Keratinocyte (primary cell): ENCODE data around the gene CCR5AS.

Experiments used
- DNase-seq: peaks from one replicate; pipeline ENCODE4 v3.0.0-alpha.2; 2011; ENCODE audit warnings: low read depth, missing footprints, low spot score
- FAIRE-seq: peaks from 2 replicates; lab custom pipeline; 2011; peaks lifted over from hg19 to GRCh38; lab: Jason Lieb, UNC
- H2AFZ ChIP-seq: 2 replicates; pipeline ENCODE4 v1.6.0; 2012; ENCODE audit warnings: low read length, control low read depth, inconsistent platforms; ENCODE audit not compliant: control insufficient read depth
- H3K27ac ChIP-seq: 2 replicates; pipeline ENCODE4 v1.5.1; 2011; ENCODE audit warnings: low read length; ENCODE audit not compliant: control insufficient read depth, insufficient read depth
- H3K27me3 ChIP-seq: 3 replicates; pipeline ENCODE4 v1.6.0; 2011; ENCODE audit warnings: low read length; ENCODE audit not compliant: control insufficient read depth, insufficient read depth; ENCODE audit errors: extremely low read depth
- H3K36me3 ChIP-seq, 2 experiments: 2 replicates in 1 of 2; 3 replicates in 1 of 2; pipeline ENCODE4 v1.5.1; 2011; ENCODE audit warnings: low read length in 2 of 2, mild to moderate bottlenecking in 1 of 2; ENCODE audit not compliant: control insufficient read depth in 2 of 2, insufficient read depth in 2 of 2; ENCODE audit errors: extremely low read depth in 1 of 2
- H3K4me1 ChIP-seq: 3 replicates; pipeline ENCODE4 v1.5.1; 2011; ENCODE audit warnings: low read length; ENCODE audit not compliant: control insufficient read depth, insufficient read depth; ENCODE audit errors: extremely low read depth
- H3K4me2 ChIP-seq: 3 replicates; pipeline ENCODE4 v1.6.0; 2011; ENCODE audit warnings: low read depth, low read length; ENCODE audit not compliant: control insufficient read depth, insufficient read depth; ENCODE audit errors: extremely low read depth
- H3K4me3 ChIP-seq, 3 experiments: fragments of 200-600 bp in 1 of 3; sonication (generic) in 1 of 3; 2 replicates in 2 of 3; 3 replicates in 1 of 3; pipeline ENCODE4 v1.5.1; 2011 to 2016; ENCODE audit warnings: low read length in 3 of 3, mild to moderate bottlenecking in 3 of 3, control low read depth in 2 of 3, inconsistent platforms in 1 of 3, low read depth in 1 of 3, mixed read lengths in 1 of 3, mixed run types in 1 of 3, moderate library complexity in 1 of 3; ENCODE audit not compliant: control insufficient read depth in 2 of 3, insufficient read depth in 2 of 3; ENCODE audit errors: extremely low read depth in 1 of 3
- H3K79me2 ChIP-seq: 2 replicates; pipeline ENCODE4 v1.6.0; 2012; ENCODE audit warnings: low read length; ENCODE audit not compliant: control insufficient read depth, insufficient read depth
- H3K9ac ChIP-seq: 3 replicates; pipeline ENCODE4 v1.6.0; 2011; ENCODE audit warnings: low read length; ENCODE audit not compliant: control insufficient read depth, insufficient read depth; ENCODE audit errors: extremely low read depth
- H3K9me1 ChIP-seq: 3 replicates; pipeline ENCODE4 v1.6.0; 2011; ENCODE audit warnings: low read length; ENCODE audit not compliant: control insufficient read depth, insufficient read depth; ENCODE audit errors: extremely low read depth
- H3K9me3 ChIP-seq: 2 replicates; pipeline ENCODE4 v1.5.1; 2012; ENCODE audit warnings: low read depth, low read length; ENCODE audit not compliant: control insufficient read depth
- H4K20me1 ChIP-seq: 3 replicates; pipeline ENCODE4 v1.6.0; 2011; ENCODE audit warnings: low read length; ENCODE audit not compliant: control insufficient read depth, insufficient read depth; ENCODE audit errors: extremely low read depth
- EZH2 ChIP-seq: IDR thresholded peaks from one replicate; pipeline ENCODE4 v1.6.1; 2012; ENCODE audit warnings: inconsistent platforms, mild to moderate bottlenecking, low read length, moderate library complexity
- dilution Hi-C: fragments of 300-500 bp; cut with MboI; formaldehyde crosslinking; loops from one replicate; pipeline ENCODE4 v1.7.0; 2020; ENCODE audit warnings: low sequenced_read_pairs; ENCODE audit not compliant: extremely low pct_ligation_motif_present
- TF ChIP-seq, protein P1 (sequence below), 3 experiments: IDR thresholded peaks in 1 of 3; conservative IDR thresholded peaks in 1 of 3; optimal IDR thresholded peaks in 1 of 3; 2 replicates in 2 of 3; 3 replicates in 1 of 3; pipeline versions ENCODE3 to v1.5.1; 2011; ENCODE audit warnings: low read length in 3 of 3, mild to moderate bottlenecking in 3 of 3, moderate library complexity in 2 of 3, control low read depth in 1 of 3, inconsistent platforms in 1 of 3; ENCODE audit not compliant: insufficient read depth in 2 of 3; ENCODE audit errors: extremely low read depth in 1 of 3

Gene CCR5AS

DNA sequence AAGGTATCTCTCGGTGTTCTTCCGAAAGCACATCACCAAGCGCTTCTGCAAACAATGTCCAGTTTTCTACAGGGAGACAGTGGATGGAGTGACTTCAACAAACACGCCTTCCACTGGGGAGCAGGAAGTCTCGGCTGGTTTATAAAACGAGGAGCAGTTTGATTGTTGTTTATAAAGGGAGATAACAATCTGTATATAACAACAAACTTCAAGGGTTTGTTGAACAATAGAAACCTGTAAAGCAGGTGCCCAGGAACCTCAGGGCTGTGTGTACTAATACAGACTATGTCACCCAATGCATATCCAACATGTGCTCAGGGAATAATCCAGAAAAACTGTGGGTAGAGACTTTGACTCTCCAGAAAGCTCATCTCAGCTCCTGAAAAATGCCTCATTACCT is 48.4 kb downstream of the CCR5AS start:
- DNase-seq (no peak), FAIRE-seq (no peak)
- no peaks in the 10 kb centered on the region for H3K79me2 ChIP-seq
- H3K9ac ChIP-seq = no peak overlapping the region
- TF ChIP-seq EZH2 = no peak
- TF ChIP-seq, protein P1, sequence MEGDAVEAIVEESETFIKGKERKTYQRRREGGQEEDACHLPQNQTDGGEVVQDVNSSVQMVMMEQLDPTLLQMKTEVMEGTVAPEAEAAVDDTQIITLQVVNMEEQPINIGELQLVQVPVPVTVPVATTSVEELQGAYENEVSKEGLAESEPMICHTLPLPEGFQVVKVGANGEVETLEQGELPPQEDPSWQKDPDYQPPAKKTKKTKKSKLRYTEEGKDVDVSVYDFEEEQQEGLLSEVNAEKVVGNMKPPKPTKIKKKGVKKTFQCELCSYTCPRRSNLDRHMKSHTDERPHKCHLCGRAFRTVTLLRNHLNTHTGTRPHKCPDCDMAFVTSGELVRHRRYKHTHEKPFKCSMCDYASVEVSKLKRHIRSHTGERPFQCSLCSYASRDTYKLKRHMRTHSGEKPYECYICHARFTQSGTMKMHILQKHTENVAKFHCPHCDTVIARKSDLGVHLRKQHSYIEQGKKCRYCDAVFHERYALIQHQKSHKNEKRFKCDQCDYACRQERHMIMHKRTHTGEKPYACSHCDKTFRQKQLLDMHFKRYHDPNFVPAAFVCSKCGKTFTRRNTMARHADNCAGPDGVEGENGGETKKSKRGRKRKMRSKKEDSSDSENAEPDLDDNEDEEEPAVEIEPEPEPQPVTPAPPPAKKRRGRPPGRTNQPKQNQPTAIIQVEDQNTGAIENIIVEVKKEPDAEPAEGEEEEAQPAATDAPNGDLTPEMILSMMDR (optimal IDR thresholded peaks at IDR 0.05 in 1 of 3, IDR thresholded peaks at IDR 0.05 in 1 of 3, conservative IDR thresholded peaks at IDR 0.05 in 1 of 3; ENCODE audit: extremely low read depth in 1 of 3, insufficient read depth in 2 of 3, low read length in 3 of 3) = no peak
- no peak overlapping the region for H3K4me3 ChIP-seq
- peaks cover 40% of the 10 kb centered on the region for H3K27me3 ChIP-seq
- no peaks in the 10 kb centered on the region for H3K9me1 ChIP-seq
- no peak overlapping the region for H3K4me2 ChIP-seq
- H3K9me3 ChIP-seq = no peaks in the 10 kb centered on the region
- dilution Hi-C loops = no loop called here
- H3K27ac ChIP-seq = no peak overlapping the region
- no peaks in the 10 kb centered on the region for H4K20me1 ChIP-seq
- H3K36me3 ChIP-seq = no peaks in the 10 kb centered on the region
- H2AFZ ChIP-seq = no peak overlapping the region
- H3K4me1 ChIP-seq = peaks cover 3% of the 10 kb centered on the region

DNA sequence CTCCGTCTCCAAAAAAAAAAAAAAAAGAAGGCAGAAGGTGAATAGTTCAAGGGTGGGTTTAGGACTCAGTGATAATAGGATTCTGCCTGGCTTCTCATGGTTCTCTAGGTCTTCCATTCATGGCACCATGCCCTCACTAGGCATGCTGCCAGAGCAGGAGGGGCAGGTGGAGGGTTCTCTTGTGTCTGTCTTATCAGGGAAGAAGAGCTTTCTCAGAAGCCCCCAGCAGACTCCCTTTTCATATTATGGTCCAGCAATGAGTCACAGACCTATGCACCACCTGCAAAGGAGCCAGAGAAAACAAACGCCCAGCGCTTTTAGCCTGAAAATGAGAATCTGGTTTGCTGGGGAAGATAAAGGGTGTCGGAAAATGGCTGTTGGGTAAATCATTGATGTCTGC is 50.0 kb downstream of the CCR5AS start:
- Histone ChIP-seq H3K4me3 (no peak overlapping the region), H3K4me1 (peaks cover 3% of the 10 kb centered on the region), H3K27ac (no peak overlapping the region), H3K9ac (no peak overlapping the region), H3K9me1 (no peaks in the 10 kb centered on the region), H4K20me1 (no peaks in the 10 kb centered on the region), H3K79me2 (no peaks in the 10 kb centered on the region), H2AFZ (no peak overlapping the region), H3K9me3 (no peaks in the 10 kb centered on the region), H3K36me3 (no peaks in the 10 kb centered on the region), H3K27me3 (peaks cover 44% of the 10 kb centered on the region), H3K4me2 (no peak overlapping the region)
- no peak for FAIRE-seq
- TF ChIP-seq EZH2 = no peak
- TF ChIP-seq, protein P1 (optimal IDR thresholded peaks at IDR 0.05 in 1 of 3, IDR thresholded peaks at IDR 0.05 in 1 of 3, conservative IDR thresholded peaks at IDR 0.05 in 1 of 3; ENCODE audit: extremely low read depth in 1 of 3, insufficient read depth in 2 of 3, low read length in 3 of 3) = no peak
- dilution Hi-C loops = no loop called here
- DNase-seq = no peak
